Ovary (tissue), 10 donors: ENCODE results near the gene LENEP. TPM values are rescaled to one million over a fixed set of nuclear protein-coding genes. Genes with fewer than 3 reads are reported as not detected.

Experiments used
- DNase-seq, 5 donors: peaks; one replicate each; pipeline ENCODE4 v3.0.0-alpha.2; 2019 to 2020
- H3K27ac ChIP-seq, 2 donors: fragments of 200-600 bp; one replicate each; pipeline versions ENCODE4 v1.5.1 to v1.8.0; 2019 to 2022
- H3K27me3 ChIP-seq: fragments of 200-600 bp; one replicate; pipeline ENCODE4 v1.8.0; 2022
- H3K36me3 ChIP-seq: fragments of 200-600 bp; sonication (generic); one replicate; pipeline ENCODE4 v1.5.1; 2019
- H3K4me1 ChIP-seq: one replicate; pipeline ENCODE4 v1.8.1; 2013; ENCODE audit warnings: mild to moderate bottlenecking, moderate library complexity; ENCODE audit not compliant: insufficient read depth
- H3K4me3 ChIP-seq: fragments of 200-600 bp; sonication (generic); one replicate; pipeline ENCODE4 v1.5.1; 2017
- H3K9me3 ChIP-seq, 2 donors: fragments of 200-600 bp in 1 of 2; sonication (generic) in 1 of 2; one replicate each; pipeline versions ENCODE4 v1.5.1 to v1.8.1; 2013 to 2019; ENCODE audit warnings: mild to moderate bottlenecking in 1 of 2, moderate library complexity in 1 of 2
- EP300 ChIP-seq: sonication (generic); formaldehyde crosslinking; IDR thresholded peaks from one replicate; pipeline ENCODE4 v1.6.1; 2017; ENCODE audit warnings: antibody characterized with exemption
- POLR2A ChIP-seq: fragments of 450-650 bp; IDR thresholded peaks from one replicate; pipeline ENCODE4 v1.6.1; 2017; ENCODE audit warnings: antibody characterized with exemption, mild to moderate bottlenecking, moderate library complexity
- WGBS, 3 donors: extraction: QIAGEN DNeasy Blood & Tissue Kit in 1 of 3; methylation state at CpG; one replicate each; pipeline versions ENCODE4 v1.1.5 to v1.1.7; 2013 to 2017; 5-methylcytosine and 5-hydroxymethylcytosine counted together
- intact Hi-C, 4 donors: fragments of 100-400 bp; cut with DNase I; formaldehyde crosslinking; loops; one replicate each; pipeline versions ENCODE4 v1.11.0 to v1.15.1; 2022 to 2023
- long read RNA-seq, 3 donors: library from polyadenylated mRNA in 2 of 3; unstranded in 2 of 3; transcript quantifications; one replicate each; pipeline ENCODE4 v2.0.0 and lab custom pipeline, GENCODE V29; 2021 to 2026
- polyA plus RNA-seq, 2 donors: library from polyadenylated mRNA; stranded (reverse); fragments of 200-250 nt in 1 of 2; fragments of 350-450 nt in 1 of 2; fragmentation: Illumina TruSeq in 1 of 2; extraction: RNeasy Lipid Tissue Mini Kit (QIAGEN cat#74804) in 1 of 2; gene quantifications; one replicate each; pipeline ENCODE4 v1.2.3, GENCODE V29; 2013 to 2014
- total RNA-seq, 7 donors: library from RNA; depleted of rRNA in 2 of 7; stranded (reverse); fragments of >200 nt in 2 of 7; fragmentation: NEBNext Ultra II Directional in 3 of 7; extraction: Animal tissue kit (Norgen Biotek cat#: 25700) in 3 of 7; gene quantifications; one replicate each; pipeline versions ENCODE4 v1.1.0 to v1.2.4, GENCODE V29; 2016 to 2023
- TF ChIP-seq, protein P1 (sequence below), 3 donors: fragments of 450-650 bp in 2 of 3; fragments of 200-600 bp in 1 of 3; IDR thresholded peaks; one replicate each; pipeline versions ENCODE4 v1.5.1 to v1.8.0; 2016 to 2022; ENCODE audit warnings: antibody characterized with exemption in 3 of 3, mild to moderate bottlenecking in 1 of 3
- donor health status: DM: no; HTN: no; CAD: no; lungs with moderate emphysema.
- donor health status: DM: no; HTN: no; CAD: no.
- donor health status: Bipolar disorder and iron deficiency.
- donor health status: DM: yes; HTN: yes; CAD: no.
- donor health status: DM: no; HTN: no; CAD: no.
- donor health status: DM: yes; HTN: yes; CAD: no.

LENEP gene, protein sequence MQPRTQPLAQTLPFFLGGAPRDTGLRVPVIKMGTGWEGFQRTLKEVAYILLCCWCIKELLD
- total RNA-seq (not detected), polyA plus RNA-seq (not detected)
- long read RNA-seq, donor 1, partial matches to known transcripts: 0 of 3 reads
- long read RNA-seq, donor 1, other reads (novel, unspliced or antisense): 0 of 3 reads
- long read RNA-seq, donor 2: 0 reads
- long read RNA-seq, donor 3, partial matches to known transcripts: 0 of 1 reads
- long read RNA-seq, donor 3, other reads (novel, unspliced or antisense): 0 of 1 reads

DNA sequence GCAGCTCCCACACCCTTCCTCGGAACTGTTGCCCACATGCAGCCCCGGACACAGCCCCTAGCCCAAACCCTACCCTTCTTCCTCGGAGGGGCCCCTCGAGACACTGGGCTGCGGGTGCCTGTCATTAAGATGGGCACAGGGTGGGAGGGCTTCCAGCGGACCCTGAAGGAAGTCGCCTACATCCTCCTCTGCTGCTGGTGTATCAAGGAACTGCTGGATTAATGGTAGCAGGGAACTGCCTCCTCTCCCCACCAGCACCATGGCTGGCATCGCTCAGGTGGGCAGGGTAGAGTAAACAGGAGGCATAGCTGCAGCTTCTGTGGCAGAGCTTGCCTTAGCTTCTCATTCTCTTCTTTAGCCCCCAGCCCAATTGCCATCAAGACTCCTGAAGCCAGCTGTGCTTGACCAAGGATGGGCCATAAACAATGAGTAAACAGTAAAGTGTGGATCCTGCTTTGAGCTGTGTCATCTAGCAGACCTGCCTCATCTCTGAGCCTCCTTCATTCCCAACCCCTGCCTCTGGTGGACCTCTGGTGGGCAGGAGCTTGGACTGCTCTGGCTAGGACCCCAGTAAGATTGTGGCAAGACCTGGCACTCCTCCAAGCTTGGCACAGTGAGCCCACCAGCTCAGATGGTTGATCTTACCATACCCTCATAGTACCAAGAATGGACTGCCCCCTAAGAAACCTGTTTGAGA is at the start of gene LENEP:
LENEP (plus strand) TSS at position 15 of the 697 bp plus-strand sequence; CDS start at position 37, 22 bp downstream.
- 48 to 59% (median 53%) methylated on average over 8 of the region's 8 CpGs for WGBS, 3 donors
- Histone ChIP-seq H3K27ac (no peak within 1 kb of the TSS), H3K27me3 (no peaks in the 10 kb centered on the region), H3K4me3 (no peak within 1 kb of the TSS), H3K4me1 (no peaks in the 10 kb centered on the region), H3K9me3 (no peaks in the 10 kb centered on the region), H3K36me3 (no peaks in the 10 kb centered on the region)
- TF ChIP-seq POLR2A (no peak), EP300 (no peak)
- TF ChIP-seq, protein P1, sequence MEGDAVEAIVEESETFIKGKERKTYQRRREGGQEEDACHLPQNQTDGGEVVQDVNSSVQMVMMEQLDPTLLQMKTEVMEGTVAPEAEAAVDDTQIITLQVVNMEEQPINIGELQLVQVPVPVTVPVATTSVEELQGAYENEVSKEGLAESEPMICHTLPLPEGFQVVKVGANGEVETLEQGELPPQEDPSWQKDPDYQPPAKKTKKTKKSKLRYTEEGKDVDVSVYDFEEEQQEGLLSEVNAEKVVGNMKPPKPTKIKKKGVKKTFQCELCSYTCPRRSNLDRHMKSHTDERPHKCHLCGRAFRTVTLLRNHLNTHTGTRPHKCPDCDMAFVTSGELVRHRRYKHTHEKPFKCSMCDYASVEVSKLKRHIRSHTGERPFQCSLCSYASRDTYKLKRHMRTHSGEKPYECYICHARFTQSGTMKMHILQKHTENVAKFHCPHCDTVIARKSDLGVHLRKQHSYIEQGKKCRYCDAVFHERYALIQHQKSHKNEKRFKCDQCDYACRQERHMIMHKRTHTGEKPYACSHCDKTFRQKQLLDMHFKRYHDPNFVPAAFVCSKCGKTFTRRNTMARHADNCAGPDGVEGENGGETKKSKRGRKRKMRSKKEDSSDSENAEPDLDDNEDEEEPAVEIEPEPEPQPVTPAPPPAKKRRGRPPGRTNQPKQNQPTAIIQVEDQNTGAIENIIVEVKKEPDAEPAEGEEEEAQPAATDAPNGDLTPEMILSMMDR (IDR thresholded peaks at IDR 0.05): no peak
- intact Hi-C loops: no loop called here
- peak in 1 of 5 donors; percentile 35 for DNase-seq

DNA sequence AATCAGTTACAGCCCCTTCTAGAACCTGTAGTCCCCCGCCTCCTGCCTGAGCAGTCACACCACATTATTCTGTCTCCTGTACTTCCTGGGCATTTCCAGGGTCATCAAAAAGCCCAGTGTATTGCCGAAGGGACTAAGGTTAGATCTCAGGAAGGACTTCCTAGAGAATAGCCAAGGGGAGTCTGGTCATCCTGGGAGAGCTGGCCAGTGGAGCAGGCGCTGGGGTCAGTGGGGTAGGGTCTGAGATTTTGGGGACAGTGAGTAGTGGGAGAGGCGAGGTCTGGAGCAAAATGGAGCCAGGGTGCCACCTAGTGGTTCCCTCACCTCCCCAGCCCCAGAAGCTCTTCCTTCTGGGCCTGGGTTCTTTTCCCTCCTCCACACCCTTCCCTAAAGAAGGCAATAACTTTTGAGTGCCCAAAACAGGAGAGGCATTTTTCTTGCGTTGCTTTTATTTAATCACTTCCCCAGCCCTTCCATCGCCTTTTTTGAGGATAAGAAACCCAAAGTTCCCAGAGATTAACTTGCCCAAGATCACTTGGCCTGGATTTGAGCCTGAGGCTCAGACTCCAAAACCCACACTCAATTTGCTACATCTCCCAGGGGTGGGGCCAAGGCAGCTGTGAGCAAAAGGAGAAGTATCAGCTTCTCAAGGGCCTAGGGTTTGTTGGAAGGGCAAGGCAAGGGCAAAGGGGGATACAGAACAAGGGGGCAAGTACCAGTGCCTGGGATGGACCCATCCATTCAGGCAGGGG is 49.6 kb upstream of the LENEP start:
- Histone ChIP-seq H3K27ac (peak overlapping the region in 1 of 2 donors; percentile 31), H3K4me1 (peaks cover 18% of the 10 kb centered on the region), H3K4me3 (no peak overlapping the region), H3K27me3 (no peaks in the 10 kb centered on the region), H3K36me3 (no peaks in the 10 kb centered on the region), H3K9me3 (no peaks in the 10 kb centered on the region)
- TF ChIP-seq, protein P1 (IDR thresholded peaks at IDR 0.05): peak in 1 of 3 donors; percentile 19
- TF ChIP-seq POLR2A: no peak
- 46 to 56% (median 53%) methylated on average over 6 of the region's 6 CpGs for WGBS, 3 donors
- peak in 1 of 5 donors; percentile 39 for DNase-seq
- intact Hi-C loops: no loop called here

DNA sequence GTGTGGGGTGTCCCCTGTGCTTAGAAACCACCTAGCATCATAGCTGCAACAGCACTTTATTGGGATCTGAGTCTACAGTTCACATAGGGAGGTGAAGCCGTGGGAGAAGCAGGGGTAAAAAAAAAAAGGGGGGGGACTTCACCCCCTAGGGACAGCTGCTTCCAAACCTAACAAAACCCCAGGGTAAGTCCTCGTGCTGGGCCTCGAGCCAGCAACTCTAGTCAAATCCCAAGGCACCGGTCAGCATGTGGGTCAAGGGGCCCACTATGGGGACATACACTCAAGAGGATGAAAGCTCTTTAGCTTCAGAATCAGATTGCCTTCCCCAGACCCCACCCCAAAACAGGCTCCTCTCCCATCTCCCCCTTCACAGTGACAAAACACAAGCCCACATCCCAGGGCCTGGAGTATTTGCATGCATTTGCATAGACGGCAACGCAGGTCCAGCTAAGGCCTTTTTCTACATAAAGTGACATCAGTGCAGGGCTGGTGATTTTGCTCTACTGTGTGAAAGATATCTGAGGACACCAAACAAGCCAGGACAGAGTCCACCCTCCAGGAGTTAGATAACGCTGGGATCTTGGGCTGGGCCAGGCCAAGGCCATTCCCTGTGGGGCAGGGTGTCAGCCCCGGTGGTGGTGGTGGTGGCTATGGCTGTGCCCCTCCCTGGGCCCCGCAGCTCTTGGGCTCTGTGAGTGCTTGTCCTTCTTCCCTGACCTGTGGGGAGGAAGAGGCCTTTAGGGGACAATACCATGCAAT is 48.8 kb upstream of the LENEP start:
- no peaks in the 10 kb centered on the region for H3K36me3 ChIP-seq
- no peak for TF ChIP-seq POLR2A
- no peak for TF ChIP-seq EP300
- TF ChIP-seq, protein P1 (IDR thresholded peaks at IDR 0.05): no peak

More for the DNA sequence above, 48.8 kb upstream of the LENEP start:
- Histone ChIP-seq H3K4me3 (no peak overlapping the region), H3K27ac (no peak overlapping the region), H3K9me3 (no peaks in the 10 kb centered on the region), H3K4me1 (peaks cover 18% of the 10 kb centered on the region), H3K27me3 (no peaks in the 10 kb centered on the region)
- WGBS, 3 donors: 32 to 41% (median 39%) methylated on average over 9 of the region's 9 CpGs
- intact Hi-C loops: no loop called here
- peak in 2 of 5 donors; percentile 30 to 43 for DNase-seq
